ENCODE results near the gene DDX39A.
"Not testable (repeated sequence)": the region's sequence is repeated elsewhere in the genome, so short reads cannot be mapped to it uniquely, and the experiment has no call there.

Gene DDX39A

GRCh38 chr19:14419106-14419813, at the start of gene DDX39A:
DDX39A (minus strand) TSS chr19:14419341; CDS start chr19:14413220, 6,121 bp downstream.
- DNase-seq: peak; percentile 99

- no peak for DNase-seq
These were observed 48.7 kb upstream of the DDX39A start for GRCh38 chr19:14467816-14468215.

GRCh38 chr19:14467391-14467790, 48.2 kb upstream of the DDX39A start:
- DNase-seq: no peak

GRCh38 chr19:14463747-14464146, 44.6 kb upstream of the DDX39A start:
- no peak for DNase-seq

- DNase-seq: not testable (repeated sequence)
These were observed 43.3 kb upstream of the DDX39A start for GRCh38 chr19:14462401-14462800.

GRCh38 chr19:14460935-14461334, 41.8 kb upstream of the DDX39A start:
- no peak for DNase-seq

GRCh38 chr19:14459703-14460102, 40.6 kb upstream of the DDX39A start:
- no peak for DNase-seq

GRCh38 chr19:14452303-14452702, 33.2 kb upstream of the DDX39A start:
- not testable (repeated sequence) for DNase-seq

GRCh38 chr19:14450876-14451275, 31.7 kb upstream of the DDX39A start:
- DNase-seq: no peak

GRCh38 chr19:14450168-14450874, 31.2 kb upstream of the DDX39A start:
- no peak for DNase-seq

- DNase-seq: no peak
These were observed 30.2 kb upstream of the DDX39A start for GRCh38 chr19:14449321-14449720.

GRCh38 chr19:14446336-14447036, 27.3 kb upstream of the DDX39A start:
- DNase-seq: no peak

GRCh38 chr19:14443632-14444216, 24.6 kb upstream of the DDX39A start:
- no peak for DNase-seq

GRCh38 chr19:14442891-14443631, 23.9 kb upstream of the DDX39A start:
- no peak for DNase-seq

- DNase-seq: no peak
These were observed 22.1 kb upstream of the DDX39A start for GRCh38 chr19:14441041-14441938.

GRCh38 chr19:14440049-14440448, 20.9 kb upstream of the DDX39A start:
- DNase-seq: no peak

GRCh38 chr19:14439014-14439413, 19.9 kb upstream of the DDX39A start:
- DNase-seq: no peak

- no peak for DNase-seq
These were observed 18.5 kb upstream of the DDX39A start for GRCh38 chr19:14437578-14438140.

- DNase-seq: no peak
These were observed 16.3 kb upstream of the DDX39A start for GRCh38 chr19:14435320-14436050.

GRCh38 chr19:14434543-14435319, 15.6 kb upstream of the DDX39A start:
- DNase-seq: no peak

Data from NCI-H2171 (cell line).